A549 (cell line): ENCODE results near the gene FAM3B.

Source experiments
- CEBPB ChIP-seq, 2 experiments: fragments of >200 bp in 1 of 2; sonication (Bioruptor Twin) in 1 of 2; formaldehyde crosslinking in 1 of 2; IDR thresholded peaks; 2 replicates each; pipeline ENCODE4 v1.6.1; 2012 to 2016
- EP300 ChIP-seq, 2 experiments: fragments of >200 bp; sonication (Bioruptor Twin); formaldehyde crosslinking; IDR thresholded peaks; 2 replicates in 1 of 2; 3 replicates in 1 of 2; pipeline ENCODE4 v1.6.1; 2016 to 2017
- FOXS1 ChIP-seq: fragments of 250-450 bp; sonication (Bioruptor Pico); IDR thresholded peaks from 2 replicates; pipeline ENCODE4 v1.5.0; 2020; ENCODE audit warnings: mild to moderate bottlenecking, moderate library complexity
- MAZ ChIP-seq: fragments of 150-350 bp; IDR thresholded peaks from 2 replicates; pipeline ENCODE4 v1.6.1; 2014; ENCODE audit warnings: antibody characterized with exemption, low read depth, low read length, borderline replicate concordance
- POLR2AphosphoS2 ChIP-seq: conservative IDR thresholded peaks from 2 replicates; pipeline ENCODE4 v1.6.1; 2012; ENCODE audit warnings: low read length, improper control_type of control experiment, inconsistent platforms
- SREBF2 ChIP-seq: fragments of 450-650 bp; IDR thresholded peaks from 2 replicates; pipeline ENCODE4 v1.6.1; 2014; ENCODE audit warnings: mild to moderate bottlenecking, moderate library complexity
- TF ChIP-seq, protein P1 (sequence below): fragments of >200 bp; sonication (Bioruptor Twin); formaldehyde crosslinking; IDR thresholded peaks from 3 replicates; pipeline ENCODE4 v1.5.1; 2016
- TF ChIP-seq, protein P2 (sequence below): IDR thresholded peaks from 2 replicates; pipeline ENCODE4 v1.6.1; 2012

GRCh38 chr21:41357546-41357945, 40.9 kb downstream of the FAM3B start:
- TF ChIP-seq SREBF2, result no peak
- TF ChIP-seq, protein P1, sequence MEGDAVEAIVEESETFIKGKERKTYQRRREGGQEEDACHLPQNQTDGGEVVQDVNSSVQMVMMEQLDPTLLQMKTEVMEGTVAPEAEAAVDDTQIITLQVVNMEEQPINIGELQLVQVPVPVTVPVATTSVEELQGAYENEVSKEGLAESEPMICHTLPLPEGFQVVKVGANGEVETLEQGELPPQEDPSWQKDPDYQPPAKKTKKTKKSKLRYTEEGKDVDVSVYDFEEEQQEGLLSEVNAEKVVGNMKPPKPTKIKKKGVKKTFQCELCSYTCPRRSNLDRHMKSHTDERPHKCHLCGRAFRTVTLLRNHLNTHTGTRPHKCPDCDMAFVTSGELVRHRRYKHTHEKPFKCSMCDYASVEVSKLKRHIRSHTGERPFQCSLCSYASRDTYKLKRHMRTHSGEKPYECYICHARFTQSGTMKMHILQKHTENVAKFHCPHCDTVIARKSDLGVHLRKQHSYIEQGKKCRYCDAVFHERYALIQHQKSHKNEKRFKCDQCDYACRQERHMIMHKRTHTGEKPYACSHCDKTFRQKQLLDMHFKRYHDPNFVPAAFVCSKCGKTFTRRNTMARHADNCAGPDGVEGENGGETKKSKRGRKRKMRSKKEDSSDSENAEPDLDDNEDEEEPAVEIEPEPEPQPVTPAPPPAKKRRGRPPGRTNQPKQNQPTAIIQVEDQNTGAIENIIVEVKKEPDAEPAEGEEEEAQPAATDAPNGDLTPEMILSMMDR, result no peak
- no peak for TF ChIP-seq FOXS1 (CRISPR knock-in tag)
- TF ChIP-seq POLR2AphosphoS2, result no peak
- no peak for TF ChIP-seq MAZ
- TF ChIP-seq EP300 (IDR thresholded peaks at IDR 0.05), result no peak
- no peak for TF ChIP-seq CEBPB (IDR thresholded peaks at IDR 0.05)
- TF ChIP-seq, protein P2, sequence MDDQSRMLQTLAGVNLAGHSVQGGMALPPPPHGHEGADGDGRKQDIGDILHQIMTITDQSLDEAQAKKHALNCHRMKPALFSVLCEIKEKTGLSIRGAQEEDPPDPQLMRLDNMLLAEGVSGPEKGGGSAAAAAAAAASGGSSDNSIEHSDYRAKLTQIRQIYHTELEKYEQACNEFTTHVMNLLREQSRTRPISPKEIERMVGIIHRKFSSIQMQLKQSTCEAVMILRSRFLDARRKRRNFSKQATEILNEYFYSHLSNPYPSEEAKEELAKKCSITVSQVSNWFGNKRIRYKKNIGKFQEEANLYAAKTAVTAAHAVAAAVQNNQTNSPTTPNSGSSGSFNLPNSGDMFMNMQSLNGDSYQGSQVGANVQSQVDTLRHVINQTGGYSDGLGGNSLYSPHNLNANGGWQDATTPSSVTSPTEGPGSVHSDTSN, result no peak
